B cell (primary cell): ENCODE measurements around the gene HOXD8. TPM values are rescaled to one million over a fixed set of nuclear protein-coding genes. Genes with fewer than 3 reads are reported as not detected.

Experiments used
- ATAC-seq: fragments of 200-7000 bp; cut with Tn5 transposase; one replicate; pipeline ENCODE4 v1.10.0; 2021; ENCODE audit warnings: low read depth, mild to moderate bottlenecking, moderate number of reproducible peaks, moderate library complexity
- CTCF ChIA-PET: fragments of 350-600 bp; sonication (Branson Sonifier 250); formaldehyde crosslinking; loops from one replicate; lab custom pipeline; 2021; ENCODE audit warnings: antibody characterized with exemption, inconsistent platforms; lab: Charles Lee
- POLR2A ChIA-PET: fragments of 350-600 bp; sonication (Branson Sonifier 250); formaldehyde crosslinking; loops from one replicate; lab custom pipeline; 2021; ENCODE audit warnings: antibody characterized with exemption; lab: Charles Lee
- DNase-seq: peaks from one replicate; pipeline ENCODE4 v3.0.0; 2013
- H2AFZ ChIP-seq: 2 replicates; pipeline ENCODE4 v1.6.1; 2012; ENCODE audit warnings: mild to moderate bottlenecking, low read depth, low read length; ENCODE audit not compliant: insufficient read depth, poor library complexity, severe bottlenecking
- H3K27ac ChIP-seq, 2 donors: 1 replicate in 1 of 2; 2 replicates in 1 of 2; pipeline ENCODE4 v1.5.1; 2012 to 2013; ENCODE audit warnings: low read length in 2 of 2, mild to moderate bottlenecking in 2 of 2, moderate library complexity in 1 of 2
- H3K27me3 ChIP-seq, 4 experiments: fragments of 200-600 bp in 1 of 4; sonication (generic) in 1 of 4; replicated peaks in 1 of 4; 1 replicate in 2 of 4; 2 replicates in 2 of 4; pipeline versions ENCODE4 v1.6.1 to v1.7.0; 2013 to 2016; ENCODE audit warnings: low read length in 3 of 4, mild to moderate bottlenecking in 2 of 4, mixed read lengths in 1 of 4, moderate library complexity in 1 of 4; ENCODE audit not compliant: insufficient read depth in 4 of 4, control insufficient read depth in 3 of 4; ENCODE audit errors: control extremely low read depth in 1 of 4
- H3K36me3 ChIP-seq, 2 experiments: replicated peaks in 1 of 2; 1 replicate in 1 of 2; 2 replicates in 1 of 2; pipeline versions ENCODE4 v1.6.1 to v1.7.1; 2013; ENCODE audit warnings: low read length in 1 of 2; ENCODE audit not compliant: insufficient read depth in 2 of 2, control insufficient read depth in 1 of 2; ENCODE audit errors: control extremely low read depth in 1 of 2, extremely low read depth in 1 of 2
- H3K4me1 ChIP-seq, 2 donors: fragments of 200-600 bp in 1 of 2; sonication (generic) in 1 of 2; 1 replicate in 1 of 2; 2 replicates in 1 of 2; pipeline versions ENCODE4 v1.5.1 to v1.6.1; 2013 to 2017; ENCODE audit warnings: low read length in 2 of 2; ENCODE audit not compliant: control insufficient read depth in 2 of 2, insufficient read depth in 2 of 2
- H3K4me2 ChIP-seq: replicated peaks from 2 replicates; pipeline ENCODE3; 2012; ENCODE audit warnings: mild to moderate bottlenecking, low read depth, low read length; ENCODE audit not compliant: poor library complexity, severe bottlenecking
- H3K4me3 ChIP-seq, 5 experiments: fragments of 200-600 bp in 1 of 5; sonication (generic) in 1 of 5; 1 replicate in 3 of 5; 2 replicates in 2 of 5; pipeline versions ENCODE4 v1.5.1 to v1.7.0; 2011 to 2016; ENCODE audit warnings: low read length in 4 of 5, mild to moderate bottlenecking in 4 of 5, low read depth in 2 of 5, control low read depth in 1 of 5, moderate library complexity in 1 of 5; ENCODE audit not compliant: insufficient read depth in 1 of 5; ENCODE audit errors: control extremely low read depth in 1 of 5, extremely low read depth in 1 of 5
- H3K79me2 ChIP-seq: fragments of 200-600 bp; sonication (generic); one replicate; pipeline ENCODE4 v1.6.0; 2016; ENCODE audit warnings: low read length; ENCODE audit not compliant: control insufficient read depth, insufficient read depth
- H3K9ac ChIP-seq: fragments of 200-600 bp; sonication (generic); 2 replicates; pipeline ENCODE4 v1.6.1; 2017; ENCODE audit warnings: mild to moderate bottlenecking, low read length, moderate library complexity
- H3K9me3 ChIP-seq, 3 donors: one replicate each; pipeline versions ENCODE4 v1.6.1 to v1.7.1; 2013; ENCODE audit warnings: low read length in 2 of 3; ENCODE audit not compliant: control insufficient read depth in 2 of 3, insufficient read depth in 1 of 3; ENCODE audit errors: control extremely low read depth in 1 of 3
- H4K20me1 ChIP-seq: 2 replicates; pipeline ENCODE4 v1.6.0; 2012; ENCODE audit warnings: mild to moderate bottlenecking, low read length; ENCODE audit not compliant: insufficient read depth, control insufficient read depth, poor library complexity, severe bottlenecking
- H3K27ac Mint-ChIP-seq: one replicate; pipeline ENCODE4 v1.8.0; 2021; ENCODE audit warnings: mixed read lengths
- H3K27me3 Mint-ChIP-seq: one replicate; pipeline ENCODE4 v1.8.0; 2021; ENCODE audit warnings: mixed read lengths
- H3K4me1 Mint-ChIP-seq: one replicate; pipeline ENCODE4 v1.8.0; 2021; ENCODE audit warnings: mixed read lengths
- H3K4me3 Mint-ChIP-seq: one replicate; pipeline ENCODE4 v1.8.0; 2021; ENCODE audit warnings: mixed read lengths
- H3K9me3 Mint-ChIP-seq: one replicate; pipeline ENCODE4 v1.8.0; 2022; ENCODE audit warnings: mixed read lengths; ENCODE audit not compliant: insufficient read depth
- EZH2 ChIP-seq: IDR thresholded peaks from 2 replicates; pipeline ENCODE4 v1.6.1; 2012; ENCODE audit warnings: borderline replicate concordance, low read depth, mild to moderate bottlenecking, moderate library complexity, low read length; ENCODE audit not compliant: insufficient read depth, poor library complexity, severe bottlenecking
- WGBS: methylation state at CpG from one replicate; pipeline ENCODE4 v1.1.5; 2013; ENCODE audit warnings: missing lambda C conversion rate; ENCODE audit not compliant: insufficient coverage; 5-methylcytosine and 5-hydroxymethylcytosine counted together
- intact Hi-C: fragments of 100-400 bp; cut with micrococcal nuclease; formaldehyde crosslinking; loops from one replicate; pipeline ENCODE4 v1.10.0; 2022
- polyA plus RNA-seq: library from polyadenylated mRNA; depleted of rRNA; stranded (reverse); fragments of >200 nt; gene quantifications from 2 replicates; pipeline ENCODE4 v1.2.3, GENCODE V29; 2012
- total RNA-seq, 2 donors: library from RNA; stranded (reverse); fragments of 120-200 nt in 1 of 2; gene quantifications; 1 replicate in 1 of 2; 2 replicates in 1 of 2; pipeline versions ENCODE4 v1.2.3 to v1.2.4, GENCODE V29; 2013 to 2022
- TF ChIP-seq, protein P1 (sequence below): fragments of 200-600 bp; IDR thresholded peaks from one replicate; pipeline ENCODE4 v1.8.0; 2022; ENCODE audit warnings: antibody characterized with exemption, mild to moderate bottlenecking

The HOXD8 gene
- total and polyA plus RNA-seq, 2 donors (not counting 1 experiment from before 2014, with no cell fraction given) = not detected

DNA sequence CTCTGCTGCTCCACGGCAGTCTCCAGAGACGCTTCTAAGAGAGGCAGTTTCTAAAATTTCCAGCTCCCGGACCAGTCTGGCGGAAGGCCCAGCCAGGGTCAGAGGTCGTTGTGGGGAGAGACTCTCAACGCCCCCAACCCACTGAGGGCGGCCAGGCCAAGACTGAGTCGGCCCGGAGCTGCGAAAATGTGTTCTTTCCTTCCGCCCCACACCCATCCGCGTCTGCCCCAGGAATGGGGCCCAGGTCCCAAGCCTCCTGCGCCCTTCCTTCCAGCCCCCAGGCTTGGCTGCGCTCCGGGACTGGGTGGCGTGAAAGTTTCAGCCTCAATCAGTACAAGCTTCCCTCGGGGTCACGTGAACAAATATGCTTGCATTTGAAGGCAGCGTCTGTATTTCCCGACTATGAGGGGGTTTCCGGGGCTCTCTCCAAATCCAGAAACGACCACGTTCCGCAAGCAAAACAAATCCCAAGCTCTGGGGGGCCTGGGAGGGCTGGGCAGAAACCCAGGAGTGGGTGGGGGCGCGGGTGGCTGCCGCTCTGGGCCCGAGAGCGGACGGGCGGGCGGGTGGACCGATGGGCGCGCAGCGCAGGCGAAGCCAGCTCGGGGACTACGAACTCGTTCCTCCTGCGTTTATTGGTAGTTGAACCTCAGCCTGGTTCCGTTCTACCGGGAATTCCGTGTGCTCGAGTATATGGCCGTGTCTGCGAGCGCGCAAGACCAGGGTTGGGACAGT lies 30.9 kb downstream of the HOXD8 start:
- POLR2A ChIA-PET = no interaction called here
- Mint-ChIP-seq H3K9me3 (peaks cover 2% of the 10 kb centered on the region), H3K4me1 (peaks cover 9% of the 10 kb centered on the region), H3K4me3 (no peak overlapping the region), H3K27ac (no peak overlapping the region), H3K27me3 (peaks cover 67% of the 10 kb centered on the region)
- H3K79me2 ChIP-seq = no peaks in the 10 kb centered on the region
- H3K27me3 ChIP-seq = peaks cover 0 to 93% (median 56%) of the 10 kb centered on the region in 4 experiments
- no peak overlapping the region for H3K4me2 ChIP-seq
- H4K20me1 ChIP-seq = no peaks in the 10 kb centered on the region
- H2AFZ ChIP-seq = no peak overlapping the region
- no peak for TF ChIP-seq EZH2
- TF ChIP-seq, protein P1, sequence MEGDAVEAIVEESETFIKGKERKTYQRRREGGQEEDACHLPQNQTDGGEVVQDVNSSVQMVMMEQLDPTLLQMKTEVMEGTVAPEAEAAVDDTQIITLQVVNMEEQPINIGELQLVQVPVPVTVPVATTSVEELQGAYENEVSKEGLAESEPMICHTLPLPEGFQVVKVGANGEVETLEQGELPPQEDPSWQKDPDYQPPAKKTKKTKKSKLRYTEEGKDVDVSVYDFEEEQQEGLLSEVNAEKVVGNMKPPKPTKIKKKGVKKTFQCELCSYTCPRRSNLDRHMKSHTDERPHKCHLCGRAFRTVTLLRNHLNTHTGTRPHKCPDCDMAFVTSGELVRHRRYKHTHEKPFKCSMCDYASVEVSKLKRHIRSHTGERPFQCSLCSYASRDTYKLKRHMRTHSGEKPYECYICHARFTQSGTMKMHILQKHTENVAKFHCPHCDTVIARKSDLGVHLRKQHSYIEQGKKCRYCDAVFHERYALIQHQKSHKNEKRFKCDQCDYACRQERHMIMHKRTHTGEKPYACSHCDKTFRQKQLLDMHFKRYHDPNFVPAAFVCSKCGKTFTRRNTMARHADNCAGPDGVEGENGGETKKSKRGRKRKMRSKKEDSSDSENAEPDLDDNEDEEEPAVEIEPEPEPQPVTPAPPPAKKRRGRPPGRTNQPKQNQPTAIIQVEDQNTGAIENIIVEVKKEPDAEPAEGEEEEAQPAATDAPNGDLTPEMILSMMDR = no peak
- H3K4me3 ChIP-seq = no peak overlapping the region
- CTCF ChIA-PET = interaction anchor here (0.5 to 0.6 kb wide), 2 partner anchors 20 to 491 kb away, joined by 3 read pairs; no protein-coding TSS in a partner anchor
- no peaks in the 10 kb centered on the region for H3K36me3 ChIP-seq
- no peak for DNase-seq
- no peak overlapping the region for H3K9ac ChIP-seq
- H3K4me1 ChIP-seq = peaks cover 12 to 21% of the 10 kb centered on the region in 2 donors
- ATAC-seq = no peak
- intact Hi-C loops = no loop called here
- H3K9me3 ChIP-seq = peaks cover 0 to 69% (median 0%) of the 10 kb centered on the region in 3 donors
- WGBS = 21% methylated on average over 47 of the region's 50 CpGs
- H3K27ac ChIP-seq = no peak overlapping the region
